Midbrain (tissue), 1 donor: ENCODE data around the gene LATS2.

ENCODE experiments used
- DNase-seq: peaks from one replicate; lab custom pipeline; 2025; lab: John Stamatoyannopoulos, UW

Gene LATS2

GRCh38 chr13:21047591-21048282 is 13.6 kb downstream of the LATS2 start:
- no peak for DNase-seq

- DNase-seq: no peak
These were observed 14.3 kb downstream of the LATS2 start for GRCh38 chr13:21047087-21047486.

GRCh38 chr13:21046203-21046602 is 15.2 kb downstream of the LATS2 start:
- no peak for DNase-seq

GRCh38 chr13:21045100-21045499 is 16.3 kb downstream of the LATS2 start:
- no peak for DNase-seq

- DNase-seq: no peak
These were observed 17.5 kb downstream of the LATS2 start for GRCh38 chr13:21043898-21044297.

- DNase-seq: no peak
These were observed 21.1 kb downstream of the LATS2 start for GRCh38 chr13:21040120-21040826.

- DNase-seq: no peak
These were observed 22.1 kb downstream of the LATS2 start for GRCh38 chr13:21039097-21039800.

GRCh38 chr13:21037656-21038055 is 23.7 kb downstream of the LATS2 start:
- no peak for DNase-seq

GRCh38 chr13:21035498-21035897 is 25.9 kb downstream of the LATS2 start:
- no peak for DNase-seq

GRCh38 chr13:21034603-21035191 is 26.7 kb downstream of the LATS2 start:
- no peak for DNase-seq

GRCh38 chr13:21033856-21034602 is 27.4 kb downstream of the LATS2 start:
- no peak for DNase-seq

GRCh38 chr13:21033212-21033840 is 28.1 kb downstream of the LATS2 start:
- DNase-seq: no peak

- no peak for DNase-seq
These were observed 28.7 kb downstream of the LATS2 start for GRCh38 chr13:21032656-21033055.

- DNase-seq: no peak
These were observed 29.7 kb downstream of the LATS2 start for GRCh38 chr13:21031594-21032275.

- DNase-seq: no peak
These were observed 35.8 kb downstream of the LATS2 start for GRCh38 chr13:21025539-21025938.

- no peak for DNase-seq
These were observed 39.1 kb downstream of the LATS2 start for GRCh38 chr13:21022056-21022979.

- no peak for DNase-seq
These were observed 40.8 kb downstream of the LATS2 start for GRCh38 chr13:21020581-21020980.

GRCh38 chr13:21020176-21020575 is 41.2 kb downstream of the LATS2 start:
- no peak for DNase-seq

GRCh38 chr13:21018220-21018619 is 43.2 kb downstream of the LATS2 start:
- no peak for DNase-seq

GRCh38 chr13:21016487-21016886 is 44.9 kb downstream of the LATS2 start:
- no peak for DNase-seq
